Retina (tissue), 1 donor: ENCODE measurements around the gene GPR142.

Source experiments
- DNase-seq: peaks from one replicate; pipeline ENCODE4 v3.0.0-alpha.2; 2016

GPR142 gene

DNA sequence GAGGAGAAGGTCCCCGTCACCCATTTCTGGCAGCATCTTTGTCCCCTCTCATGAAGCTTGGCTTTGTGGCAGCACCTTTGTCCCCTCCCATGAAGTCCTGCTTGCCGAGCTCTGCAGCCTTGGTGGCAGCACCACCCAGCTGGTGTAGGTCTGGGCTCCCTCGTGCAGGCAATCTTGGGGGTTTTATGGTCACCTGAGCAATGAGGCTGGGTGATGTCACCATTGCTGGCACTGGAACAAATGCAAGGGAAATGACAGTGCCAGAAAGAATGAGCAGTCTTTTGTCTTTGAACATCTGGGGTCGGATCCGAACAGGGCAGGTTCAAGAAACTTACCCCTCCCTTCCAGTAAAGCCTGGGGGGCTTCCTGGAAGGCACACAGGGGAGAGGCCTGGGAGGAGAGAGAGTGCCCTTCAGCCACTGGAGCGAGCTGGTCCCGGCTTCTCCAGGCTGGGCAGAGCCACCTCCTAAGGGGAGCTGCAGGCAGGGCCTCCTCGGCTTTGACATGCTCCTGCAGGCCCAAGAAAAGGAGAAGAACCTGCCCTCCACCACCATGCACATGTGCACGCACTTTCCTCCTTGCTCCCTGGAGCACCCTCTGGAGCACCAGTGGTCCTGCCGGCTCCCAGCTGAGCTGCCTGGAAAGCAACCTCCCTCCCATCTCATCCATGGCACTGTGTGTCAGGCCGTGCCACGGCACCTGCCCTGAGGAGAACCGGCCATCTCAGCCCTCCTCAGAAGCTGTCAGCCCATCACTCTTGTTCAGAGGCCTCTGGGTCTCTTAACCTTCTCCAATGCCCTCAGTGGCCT is 21.7 kb upstream of the GPR142 start:
- no peak for DNase-seq

DNA sequence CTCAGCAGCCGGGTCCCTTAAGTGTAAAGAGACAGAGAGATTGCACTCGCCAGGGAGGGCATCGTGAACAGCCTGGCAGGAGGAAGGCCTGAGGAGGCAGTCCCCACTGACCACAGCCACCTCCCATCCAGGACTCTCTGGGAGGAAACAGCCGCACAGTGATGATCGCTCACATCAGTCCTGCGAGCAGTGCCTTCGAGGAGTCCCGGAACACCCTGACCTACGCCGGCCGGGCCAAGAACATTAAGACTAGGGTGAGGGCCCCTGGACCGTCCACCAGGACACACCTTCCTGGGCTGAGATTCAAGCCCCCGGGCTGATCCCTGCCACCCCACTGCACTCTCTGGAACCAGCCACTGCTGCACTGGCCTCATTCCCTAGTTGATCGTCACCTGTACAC is 19.7 kb upstream of the GPR142 start:
- no peak for DNase-seq

GRCh38 chr17:74349120-74349519 is 18.2 kb upstream of the GPR142 start:
- DNase-seq = no peak

- DNase-seq = no peak
These were observed 16.8 kb upstream of the GPR142 start for GRCh38 chr17:74350486-74350885.

DNA sequence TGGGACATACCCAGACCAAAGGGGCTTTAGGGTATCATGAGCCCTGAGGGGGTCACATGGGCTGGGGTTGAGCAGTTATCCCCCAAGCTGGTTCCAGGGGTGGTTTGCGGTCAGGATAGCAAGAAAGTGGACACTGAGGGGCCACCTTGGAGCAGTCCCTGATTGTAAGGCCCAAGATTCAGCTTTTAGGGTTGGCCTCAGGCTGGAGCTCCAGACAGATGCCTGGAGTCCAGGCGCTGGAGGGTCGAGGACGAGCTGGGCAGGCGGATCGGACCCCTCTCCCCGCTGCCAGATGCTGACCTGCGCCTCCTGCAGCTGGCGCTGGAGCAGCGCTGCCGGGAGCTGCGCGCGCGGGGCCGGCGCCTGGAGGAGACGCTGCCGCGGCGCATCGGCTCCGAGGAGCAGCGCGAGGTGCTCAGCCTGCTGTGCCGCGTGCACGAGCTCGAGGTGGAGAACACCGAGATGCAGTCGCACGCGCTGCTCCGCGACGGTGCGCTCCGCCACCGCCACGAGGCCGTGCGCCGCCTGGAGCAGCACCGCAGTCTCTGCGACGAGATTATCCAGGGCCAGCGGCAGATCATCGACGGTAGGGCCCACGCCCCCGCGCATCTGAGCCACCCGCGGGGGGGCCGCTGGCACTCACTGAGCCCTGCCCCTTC is 15.6 kb upstream of the GPR142 start:
- peak; percentile 73 for DNase-seq

- DNase-seq = no peak
These were observed 13.8 kb upstream of the GPR142 start for GRCh38 chr17:74353446-74354060.

GRCh38 chr17:74354123-74354522 is 13.2 kb upstream of the GPR142 start:
- DNase-seq = peak; percentile 82

DNA sequence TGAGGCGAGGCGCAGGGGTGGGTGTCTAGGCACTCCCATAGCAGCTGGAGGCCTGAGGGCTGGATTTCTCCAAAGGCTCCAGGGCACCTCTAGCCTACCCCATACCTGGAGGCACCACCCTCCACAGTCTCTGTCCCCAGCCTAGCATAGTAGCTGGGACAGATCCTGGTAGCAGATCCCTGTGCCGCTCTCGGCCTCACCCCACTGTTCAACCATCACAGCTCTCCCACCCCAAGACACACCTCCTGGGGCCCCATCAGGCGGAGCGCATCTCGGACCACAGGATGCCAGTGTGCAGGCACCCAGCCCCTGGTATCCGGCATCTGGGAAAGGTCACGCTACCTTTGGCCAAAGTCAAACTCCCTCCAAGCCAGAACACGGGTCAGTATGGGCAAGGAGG is 12.7 kb upstream of the GPR142 start:
- DNase-seq = no peak

DNA sequence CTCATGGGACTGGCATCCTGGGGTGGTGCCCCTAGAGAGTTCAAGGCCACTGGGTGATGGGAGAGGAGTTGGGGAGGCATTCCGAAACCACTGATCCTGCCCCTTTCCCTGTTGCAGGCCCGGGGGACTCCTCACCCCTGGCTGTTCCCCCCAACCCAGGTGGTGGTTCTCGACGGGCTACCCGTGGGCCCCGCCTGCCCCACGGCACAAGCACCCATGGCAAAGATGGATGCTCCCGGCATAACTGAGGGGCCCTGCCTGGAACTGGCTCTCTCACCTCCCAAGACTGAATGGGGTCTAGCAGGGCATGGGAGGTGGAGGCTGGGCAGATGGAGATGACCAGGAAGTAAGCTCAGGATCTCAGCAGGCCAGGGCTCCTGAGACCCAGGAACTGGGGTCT is 12.2 kb upstream of the GPR142 start:
- no peak for DNase-seq

DNA sequence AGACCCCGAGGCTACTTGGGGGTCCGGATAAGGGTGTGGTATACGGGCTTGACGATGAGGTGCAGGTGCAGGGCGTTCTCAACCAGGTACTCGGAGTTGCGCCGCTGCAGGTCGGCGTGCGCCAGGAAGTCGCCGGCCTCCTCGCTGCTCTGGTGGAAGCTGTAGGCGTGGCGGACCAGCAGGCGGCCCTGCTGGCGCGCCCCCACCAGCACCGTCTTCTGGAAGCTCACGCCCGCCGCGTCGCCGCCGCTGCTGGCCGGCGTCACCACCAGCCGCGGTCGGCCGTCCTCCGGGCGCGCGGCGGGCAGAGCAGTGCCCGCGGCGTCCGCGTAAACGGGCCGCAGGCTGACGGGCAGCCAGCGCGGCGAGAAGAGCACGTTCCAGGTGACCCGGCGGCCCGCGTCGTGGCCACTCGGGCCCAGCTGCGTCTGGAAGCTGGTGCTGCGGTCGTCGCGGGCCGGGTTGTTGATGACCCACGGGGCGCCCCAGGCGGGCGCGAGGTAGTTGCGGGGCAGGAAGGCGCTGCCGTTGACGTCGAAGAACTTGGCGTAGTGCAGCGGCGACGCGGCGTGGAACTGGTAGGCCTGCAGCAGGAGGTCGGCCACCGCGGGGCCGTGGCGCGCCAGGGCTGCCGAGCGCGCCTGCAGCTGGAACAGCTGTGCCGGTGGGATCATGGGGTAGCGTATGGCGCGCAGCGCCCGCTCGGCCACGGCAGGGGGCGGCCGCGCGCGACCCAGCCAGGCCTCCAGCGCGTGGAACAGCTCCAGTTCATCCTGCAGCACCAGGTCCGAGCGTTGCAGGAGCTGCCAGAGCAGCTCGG is 10.4 kb upstream of the GPR142 start:
- peak; percentile 66 for DNase-seq

DNA sequence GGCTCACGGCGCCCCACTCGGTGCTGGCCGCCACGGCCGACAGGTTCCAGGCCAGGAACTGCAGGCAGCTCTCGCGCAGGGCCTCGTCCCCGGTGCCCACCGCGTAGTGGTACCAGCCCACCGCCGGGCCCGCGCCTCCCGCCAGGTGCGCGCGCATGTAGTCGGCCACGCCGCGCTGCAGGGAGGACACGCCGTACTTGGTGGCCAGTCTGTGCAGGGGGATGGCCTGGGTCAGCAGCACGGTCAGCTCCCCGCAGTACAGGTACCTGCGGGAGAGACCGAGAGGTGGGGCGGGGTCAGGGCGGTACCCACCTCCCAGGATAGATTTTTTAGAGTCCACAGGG is 9.9 kb upstream of the GPR142 start:
- no peak for DNase-seq

DNA sequence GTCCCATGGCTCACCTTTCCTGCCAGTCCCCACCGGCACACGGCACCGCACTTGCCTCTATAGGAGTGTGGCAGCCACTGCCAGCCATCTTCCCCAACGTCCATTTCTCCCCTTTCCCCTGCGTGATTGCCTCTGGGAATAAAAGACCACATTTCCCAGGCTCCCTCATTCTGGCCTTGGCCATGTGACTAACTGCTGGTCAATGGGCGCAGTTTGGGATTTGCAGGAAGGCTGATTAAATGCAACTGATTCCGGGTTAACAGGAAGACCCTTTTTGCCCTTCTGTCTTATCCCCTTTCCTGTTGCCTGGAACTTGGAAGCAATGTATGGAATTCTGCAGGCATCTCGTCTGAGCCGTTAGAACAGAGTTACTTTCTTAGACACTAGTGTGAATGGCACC is 8.6 kb upstream of the GPR142 start:
- DNase-seq = no peak

- no peak for DNase-seq
These were observed 7.4 kb upstream of the GPR142 start for GRCh38 chr17:74359916-74360315.

- DNase-seq = no peak
These were observed 6.4 kb upstream of the GPR142 start for GRCh38 chr17:74360899-74361229.

DNA sequence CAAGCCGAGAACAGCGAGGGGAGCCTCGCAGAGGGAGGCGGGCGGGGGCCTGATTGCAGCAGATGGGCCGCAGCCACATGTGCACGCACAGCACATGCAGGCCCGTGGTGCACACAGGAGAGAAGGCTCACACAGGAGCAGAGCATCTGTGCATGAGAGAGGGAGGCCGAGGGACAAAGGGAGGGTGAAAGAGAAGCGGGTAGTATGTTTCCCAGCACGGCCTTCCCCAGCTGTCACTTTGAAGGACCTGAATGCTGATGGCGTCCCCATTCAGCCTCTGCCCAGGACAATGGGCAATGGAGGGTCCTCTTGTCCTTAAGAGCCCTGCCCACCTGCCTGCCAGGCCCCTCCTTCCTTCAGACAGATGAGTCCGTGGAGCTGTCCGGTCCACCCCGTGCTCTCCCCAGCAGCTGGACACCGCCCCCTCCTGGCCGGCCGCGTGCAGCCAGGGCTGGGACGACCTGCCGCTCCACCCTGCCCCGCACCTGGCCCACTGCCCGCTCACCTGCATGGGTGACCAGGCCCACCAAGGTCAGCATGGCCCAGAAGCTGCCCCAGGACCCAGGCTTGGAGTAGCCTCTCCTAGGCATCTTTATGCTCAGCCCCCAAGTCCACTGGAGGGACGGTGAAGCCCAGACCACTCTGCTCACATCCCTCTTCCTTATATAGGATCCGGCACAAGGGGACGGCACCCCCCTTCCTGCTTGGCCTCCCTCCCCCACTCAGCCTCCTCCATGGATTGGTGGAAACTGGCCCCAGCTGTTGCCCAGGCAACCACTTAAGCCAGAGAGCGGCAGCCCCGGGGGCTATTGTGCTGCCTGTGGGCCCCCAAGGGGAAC is 5.9 kb upstream of the GPR142 start, which contains the start of gene BTBD17:
Gene BTBD17 (minus strand): TSS at position 639 of the 839 bp plus-strand sequence. CDS start 49 bp downstream, at position 590.
- peak; percentile 94 for DNase-seq

GRCh38 chr17:74362069-74362405 is 5.3 kb upstream of the GPR142 start:
- DNase-seq = no peak

GRCh38 chr17:74362810-74363498 is 4.4 kb upstream of the GPR142 start:
- DNase-seq = peak; percentile 64

GRCh38 chr17:74368341-74369081 is 1.2 kb downstream of the GPR142 start:
- peak; percentile 79 for DNase-seq

GRCh38 chr17:74369221-74369620 is 1.9 kb downstream of the GPR142 start:
- DNase-seq = no peak

GRCh38 chr17:74369665-74370490 is 2.6 kb downstream of the GPR142 start:
- no peak for DNase-seq
